Stimulated activated CD8-positive, alpha-beta memory T cell treated with anti-CD3 and anti-CD28 coated beads, Interleukin-12 subunit alpha, Interleukin-12 subunit beta, amount 100 ng/mL, for 4 hours (primary cell): ENCODE results near the gene GDPD2.

Experiments
- DNase-seq: peaks from one replicate; pipeline ENCODE4 v3.0.0-alpha.2; 2020; ENCODE audit warnings: low read depth

GDPD2 gene

DNA sequence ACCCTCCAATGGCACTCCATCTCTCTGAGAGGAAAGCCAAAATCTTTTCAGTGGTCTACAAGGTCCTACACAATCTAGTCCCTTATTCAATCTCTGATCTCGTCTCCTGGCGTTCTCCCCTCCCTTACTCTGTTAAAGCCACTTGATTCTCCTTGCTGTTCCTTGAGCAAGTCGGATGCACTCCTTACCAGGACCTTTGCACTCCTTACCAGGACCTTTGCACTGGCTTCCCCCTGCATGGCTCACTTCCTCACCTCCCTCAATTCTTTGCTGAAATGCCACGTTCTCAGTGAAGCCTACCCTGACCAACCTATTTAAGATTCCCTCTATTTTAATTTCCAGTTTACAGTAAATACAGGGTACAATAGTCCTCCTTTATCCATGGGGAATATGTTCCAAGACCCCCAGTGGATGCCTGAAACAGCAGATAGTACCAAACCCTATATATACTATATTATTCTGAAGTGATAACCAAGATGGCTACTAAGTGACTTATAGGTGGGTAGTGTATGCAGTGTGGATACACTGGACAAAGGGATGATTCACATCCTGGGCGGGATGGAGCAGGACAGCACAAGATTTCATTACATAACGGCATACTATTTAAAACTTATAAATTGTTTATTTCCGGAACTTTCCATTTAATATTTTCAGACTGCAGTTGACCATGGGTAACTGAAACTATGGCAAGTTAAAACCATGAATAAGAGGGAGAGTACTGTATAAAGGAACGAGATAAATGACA, 15.0 kb downstream of the GDPD2 start:
- no peak for DNase-seq

DNA sequence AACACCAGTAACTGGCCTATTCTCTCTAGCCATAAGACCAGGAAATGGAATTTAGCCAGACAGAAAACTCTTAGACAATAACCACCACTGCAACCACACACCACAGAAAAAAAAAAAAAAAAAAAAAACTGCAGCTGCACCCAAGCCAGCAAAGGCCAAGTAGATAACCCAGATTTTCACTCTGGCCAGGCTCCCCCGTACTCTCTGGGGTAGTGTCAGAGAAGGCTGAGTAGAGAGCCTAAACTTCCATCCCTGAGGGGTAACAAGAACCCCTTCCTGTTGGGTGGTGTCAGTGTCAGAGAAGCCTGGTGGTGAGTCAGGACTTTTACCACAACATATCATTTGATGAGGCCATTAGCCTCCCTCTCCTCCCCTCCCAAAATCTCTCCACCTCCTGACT, 15.9 kb downstream of the GDPD2 start:
- DNase-seq = no peak

- DNase-seq = no peak
These were observed 19.1 kb downstream of the GDPD2 start for GRCh38 chrX:70442224-70442623.

GRCh38 chrX:70444326-70444945, 21.3 kb downstream of the GDPD2 start, which contains the start of gene DLG3:
Gene DLG3, plus strand, starts transcription at chrX:70444835. Its CDS starts 367 bp downstream, at chrX:70445202.
- no peak for DNase-seq

- DNase-seq = no peak
These were observed 22.0 kb downstream of the GDPD2 start for GRCh38 chrX:70444946-70445656.

DNA sequence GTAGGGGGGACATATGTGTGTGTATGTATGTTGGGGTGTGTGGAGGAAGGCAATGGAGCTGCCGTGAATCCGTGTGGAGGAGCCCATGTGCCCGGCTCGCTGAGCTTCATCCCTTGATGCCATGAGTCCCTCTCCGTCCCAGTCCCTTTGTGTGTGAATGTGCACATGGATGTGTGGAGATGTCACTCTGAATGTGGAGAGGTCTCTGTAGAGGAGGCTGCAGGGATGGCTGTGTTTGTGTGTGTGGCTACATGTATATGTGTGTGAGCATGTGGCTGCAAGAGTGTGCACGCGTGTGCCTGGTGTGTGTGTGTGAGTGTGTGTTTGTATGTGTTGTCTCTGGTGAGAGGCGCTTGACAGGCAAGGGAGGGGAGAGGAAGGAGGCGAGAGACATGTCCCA, 22.8 kb downstream of the GDPD2 start:
- DNase-seq = no peak

GRCh38 chrX:70446380-70447350, 23.6 kb downstream of the GDPD2 start:
- no peak for DNase-seq

- no peak for DNase-seq
These were observed 26.4 kb downstream of the GDPD2 start for GRCh38 chrX:70449457-70449966.

DNA sequence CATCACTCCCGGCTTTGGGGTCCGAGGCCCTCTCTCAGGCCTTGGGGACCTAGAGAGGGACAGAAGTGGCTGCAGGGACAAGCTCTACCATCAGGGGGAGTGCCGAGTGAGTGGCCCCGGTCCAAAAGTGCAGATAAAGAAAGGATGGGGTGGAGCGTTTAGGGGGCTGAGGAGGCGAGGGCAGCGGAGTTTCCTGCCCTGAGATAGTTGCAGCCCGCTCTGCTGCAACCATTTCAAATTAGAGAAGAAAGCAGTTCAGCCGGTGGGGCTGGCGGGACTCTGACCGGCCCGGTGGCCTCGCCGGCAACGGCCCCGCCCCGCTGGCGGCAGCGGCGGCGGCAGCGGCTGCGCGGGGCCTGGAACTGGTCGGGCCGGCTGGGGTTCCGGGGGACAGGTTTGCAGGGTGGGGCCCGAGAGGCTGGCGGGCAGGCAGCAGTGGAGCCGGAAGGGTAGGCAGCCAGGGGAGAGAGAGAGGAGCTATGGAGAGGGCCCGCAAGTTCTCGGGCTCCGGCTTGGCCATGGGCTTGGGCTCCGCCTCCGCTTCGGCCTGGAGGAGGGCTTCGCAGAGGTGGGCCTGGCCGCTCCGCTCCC, 29.1 kb downstream of the GDPD2 start:
- DNase-seq = no peak

DNA sequence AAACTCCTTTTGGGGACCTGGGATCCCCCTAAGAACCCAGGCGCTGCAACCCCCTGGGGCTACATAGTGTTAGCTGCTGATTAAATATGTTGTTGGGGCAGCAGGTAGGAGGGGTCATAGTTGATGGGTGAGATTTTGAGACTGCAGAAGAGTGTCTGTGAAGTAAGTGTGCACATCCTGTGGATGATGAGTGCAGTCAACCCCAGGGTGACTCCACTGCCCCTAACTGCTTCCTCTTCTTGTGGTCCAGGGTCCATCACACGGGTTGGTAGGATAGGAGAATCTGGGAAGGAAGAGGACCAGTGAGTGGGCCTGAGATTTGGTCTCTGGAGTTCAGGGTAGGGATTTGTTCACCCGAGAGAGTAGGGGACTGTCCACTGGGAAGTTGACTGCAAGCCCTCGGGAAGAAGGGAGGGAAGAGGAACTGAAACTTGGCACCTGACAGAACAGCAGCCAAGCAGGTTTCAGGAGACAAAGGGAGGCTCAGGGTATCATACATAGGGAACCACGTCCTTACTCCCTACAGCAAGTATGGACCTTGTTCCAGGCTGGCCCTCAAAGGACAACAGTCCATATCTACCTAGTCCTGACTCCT, 30.0 kb downstream of the GDPD2 start:
- DNase-seq = no peak

DNA sequence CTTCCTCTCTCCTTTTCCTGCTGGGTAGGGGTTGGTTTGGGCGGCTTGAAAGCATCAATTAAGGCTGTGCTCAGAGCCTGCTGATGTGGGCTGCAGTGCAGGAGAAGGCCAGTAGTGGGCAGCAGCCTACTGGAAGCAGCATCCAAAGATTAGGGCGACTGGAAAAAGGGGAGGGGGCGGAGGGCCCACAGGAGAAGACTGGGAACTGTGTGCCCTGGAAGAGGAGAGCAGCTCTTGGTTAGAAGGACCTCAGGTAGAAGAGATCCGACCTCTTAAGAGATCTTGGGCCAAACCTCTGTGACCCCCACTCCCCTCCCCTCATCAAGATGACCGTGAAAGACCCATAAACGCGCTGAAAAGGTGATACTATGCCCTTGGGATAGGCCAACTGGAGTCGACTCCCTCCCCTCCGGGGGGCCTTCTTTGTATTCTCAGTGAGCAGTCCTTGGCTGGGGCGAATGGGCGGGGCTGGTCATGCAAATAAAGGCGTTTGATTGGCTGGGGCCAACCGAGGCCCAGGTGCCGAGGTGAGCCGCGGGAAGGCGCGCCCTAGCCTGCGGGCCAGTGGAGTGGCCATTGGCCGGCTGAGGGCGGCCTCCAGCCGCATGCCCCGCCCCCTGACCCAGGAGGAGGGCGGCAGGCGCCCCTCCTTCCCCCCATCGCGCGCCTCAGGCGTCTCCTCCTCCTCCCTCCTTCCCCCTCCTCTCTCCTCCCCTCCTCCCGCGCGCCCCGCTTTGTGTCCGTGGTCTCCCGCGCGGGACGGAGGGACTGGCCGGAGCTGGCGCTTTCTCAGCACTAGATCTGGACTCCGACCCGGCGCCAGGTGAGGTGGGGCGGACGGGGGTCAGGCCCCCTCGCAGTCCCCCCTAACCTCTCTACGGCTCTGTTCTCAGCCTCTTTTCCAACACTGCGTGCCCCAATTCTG, 31.6 kb downstream of the GDPD2 start:
- no peak for DNase-seq

DNA sequence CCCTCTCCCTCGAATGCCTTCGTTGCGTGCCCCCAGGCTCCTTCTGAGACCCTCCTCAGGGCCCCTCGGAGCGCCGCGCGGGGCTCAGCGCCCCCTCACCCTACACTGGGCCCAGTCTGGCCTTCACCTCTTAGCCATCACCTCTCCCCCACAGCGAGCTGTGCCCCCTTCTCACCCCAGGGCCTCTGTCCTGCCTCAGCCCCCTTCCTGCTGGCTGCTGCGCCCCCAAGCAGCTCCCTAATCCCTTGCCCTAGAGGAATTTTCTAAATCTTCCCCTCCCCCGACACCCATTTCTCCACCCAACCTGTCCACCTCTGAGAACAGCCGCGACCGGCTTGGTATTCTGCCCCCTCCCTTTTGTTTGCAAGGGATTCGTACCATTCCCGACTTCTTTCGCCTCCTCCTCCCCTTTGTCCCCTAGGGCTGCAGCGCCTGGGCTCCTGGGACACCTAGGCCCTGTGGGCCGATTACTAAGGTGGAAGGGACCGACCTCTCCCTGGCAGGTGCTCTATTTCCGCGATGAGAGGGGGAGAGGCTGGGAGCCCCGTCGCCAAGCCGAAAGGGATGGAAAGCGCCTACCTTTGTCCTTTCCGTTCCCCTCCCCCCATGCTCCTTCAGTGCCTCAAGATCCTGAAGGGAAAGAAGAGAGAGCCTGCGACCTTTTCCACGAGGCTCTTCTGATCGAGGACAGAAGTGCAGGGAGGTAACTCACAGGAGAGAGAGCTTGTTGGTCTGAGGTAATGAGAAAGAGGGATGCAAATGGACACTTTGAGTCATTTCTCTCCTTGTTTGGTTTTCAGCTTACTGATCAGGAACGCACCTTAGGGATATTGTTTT, 32.5 kb downstream of the GDPD2 start:
- no peak for DNase-seq

- DNase-seq = no peak
These were observed 33.1 kb downstream of the GDPD2 start for GRCh38 chrX:70456256-70456655.

DNA sequence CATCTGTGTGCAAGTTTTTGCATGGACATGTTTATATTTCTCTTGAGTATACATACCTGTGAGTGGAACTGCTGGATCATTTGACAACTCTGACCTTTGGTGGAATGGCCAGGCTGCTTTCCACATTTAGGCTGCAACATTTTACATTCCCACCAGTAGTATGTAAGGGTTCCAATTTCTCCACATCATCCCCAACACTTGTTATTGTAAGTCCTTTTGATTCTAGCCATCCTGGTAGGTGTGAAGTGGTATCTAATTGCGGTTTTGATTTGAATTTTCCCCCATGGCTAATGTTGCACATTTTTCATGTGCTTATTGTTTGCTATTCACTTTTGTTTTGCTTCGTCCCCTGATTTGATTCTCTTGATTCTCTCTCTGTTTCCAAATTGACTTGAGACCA, 37.9 kb downstream of the GDPD2 start:
- DNase-seq = no peak

DNA sequence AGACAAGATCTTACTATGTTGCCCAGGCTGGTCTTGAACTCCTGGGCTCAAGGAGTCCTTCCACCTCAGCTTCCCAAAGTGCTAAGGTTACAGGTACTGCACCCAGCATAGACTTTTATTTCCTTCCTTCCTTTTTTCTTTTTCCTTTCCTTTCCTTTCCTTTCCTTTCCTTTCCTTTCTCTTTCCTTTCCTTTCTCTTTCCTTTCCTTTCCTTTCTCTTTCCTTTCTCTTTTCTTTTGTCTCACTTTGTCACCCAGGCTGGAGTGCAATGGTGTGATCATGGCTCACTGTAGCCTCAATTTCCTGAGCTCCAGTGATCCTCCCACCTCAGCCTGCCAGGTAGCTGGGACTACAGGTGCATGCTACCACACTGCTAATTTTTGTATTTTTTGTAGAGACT, 40.9 kb downstream of the GDPD2 start:
- no peak for DNase-seq

DNA sequence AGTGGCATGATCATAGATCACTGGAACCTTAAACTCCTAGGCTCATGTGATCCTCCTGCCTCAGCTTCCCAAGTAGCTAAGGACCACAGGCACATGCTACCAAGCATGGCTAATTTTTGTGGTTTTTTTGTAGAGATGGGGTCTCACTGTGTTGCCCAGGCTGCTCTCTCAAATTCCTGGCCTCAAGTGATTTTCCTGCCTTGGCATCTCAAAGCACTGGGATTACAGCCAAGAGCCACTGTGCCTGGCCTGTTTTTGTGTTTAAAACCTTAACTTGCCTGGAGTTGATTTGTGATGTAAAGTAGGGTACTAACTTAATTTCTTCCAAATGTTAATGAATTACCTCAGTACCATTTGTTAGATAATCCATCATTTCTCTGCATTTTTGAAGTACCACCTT, 43.9 kb downstream of the GDPD2 start:
- no peak for DNase-seq

GRCh38 chrX:70468709-70469108, 45.6 kb downstream of the GDPD2 start:
- no peak for DNase-seq

DNA sequence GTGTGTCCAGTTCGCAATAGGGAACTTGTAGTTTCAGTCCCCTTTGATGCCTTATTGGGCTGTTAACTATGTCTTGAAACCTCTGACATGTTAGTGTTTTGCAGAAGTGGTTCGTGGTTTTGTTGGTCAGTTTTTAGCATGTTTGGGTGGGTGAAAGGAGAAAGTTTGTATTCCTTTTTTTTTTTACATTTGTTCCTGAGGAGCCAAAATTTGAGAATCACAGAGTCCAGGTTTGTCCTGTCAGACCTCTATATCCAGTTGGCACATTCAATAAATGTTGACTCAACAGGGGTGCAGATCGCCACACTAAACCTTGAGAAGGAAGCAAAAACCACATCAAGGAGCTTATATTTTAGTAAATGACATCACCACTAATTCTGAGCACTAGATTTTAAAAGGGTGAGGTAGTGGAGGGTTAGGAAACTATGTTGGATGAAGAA, 47.8 kb downstream of the GDPD2 start:
- DNase-seq = no peak
